MCF 10A (cell line): ENCODE data around the gene IL21R. TPM values are rescaled to one million over a fixed set of nuclear protein-coding genes. Genes with fewer than 3 reads are reported as not detected.

Experiments used
- BruUV-seq: library from RNA; stranded (reverse); fragments of 400-500 nt; replicated peaks from 2 replicates; lab custom pipeline; 2021; lab: Mats Ljungman, UMichigan
- CTCF ChIA-PET: fragments of 300-600 bp; sonication (Branson Sonifier 250); formaldehyde crosslinking; extraction: SDS; loops from one replicate; lab custom pipeline; 2021; ENCODE audit warnings: antibody characterized with exemption, inconsistent platforms; lab: Yijun Ruan, JAX
- POLR2A ChIA-PET: fragments of 300-600, 350-650 bp; sonication (Branson Sonifier 250); formaldehyde crosslinking; extraction: SDS; loops from one replicate; lab custom pipeline; 2020; ENCODE audit warnings: antibody characterized with exemption, inconsistent platforms; lab: Yijun Ruan, JAX
- DNase-seq: peaks from one replicate; pipeline ENCODE4 v3.0.0-alpha.2; 2018; ENCODE audit not compliant: unreplicated experiment
- H3K27ac Mint-ChIP-seq: one replicate; pipeline ENCODE4 v1.8.0; 2022; ENCODE audit warnings: mild to moderate bottlenecking, low read depth, mixed read lengths; ENCODE audit not compliant: unreplicated experiment
- H3K27me3 Mint-ChIP-seq: one replicate; pipeline ENCODE4 v1.8.0; 2022; ENCODE audit warnings: mixed read lengths; ENCODE audit not compliant: insufficient read depth, unreplicated experiment
- H3K36me3 Mint-ChIP-seq: one replicate; pipeline ENCODE4 v1.8.0; 2022; ENCODE audit warnings: mild to moderate bottlenecking, moderate library complexity, mixed read lengths; ENCODE audit not compliant: insufficient read depth, unreplicated experiment
- H3K4me1 Mint-ChIP-seq: one replicate; pipeline ENCODE4 v1.8.0; 2022; ENCODE audit warnings: mixed read lengths; ENCODE audit not compliant: insufficient read depth, unreplicated experiment
- H3K4me3 Mint-ChIP-seq: one replicate; pipeline ENCODE4 v1.8.0; 2022; ENCODE audit warnings: mild to moderate bottlenecking, moderate library complexity, mixed read lengths; ENCODE audit not compliant: unreplicated experiment
- H3K9me3 Mint-ChIP-seq: one replicate; pipeline ENCODE4 v1.8.0; 2022; ENCODE audit warnings: mixed read lengths; ENCODE audit not compliant: unreplicated experiment
- CTCF ChIP-seq: fragments of 200-600 bp; IDR thresholded peaks from one replicate; pipeline ENCODE4 v1.8.0; 2022; ENCODE audit warnings: antibody characterized with exemption, mild to moderate bottlenecking; ENCODE audit not compliant: unreplicated experiment
- intact Hi-C: fragments of 100-400 bp; cut with micrococcal nuclease; formaldehyde crosslinking; loops from 2 replicates; pipeline ENCODE4 v1.14.1; 2022
- total RNA-seq: library from RNA; stranded (reverse); gene quantifications from 2 replicates; pipeline ENCODE4 v1.2.3, GENCODE V29; 2022

Gene IL21R
- total RNA-seq, 1 experiment from 2014 or later = 0.21 TPM

- TF ChIP-seq CTCF = no peak
- ChIA-PET POLR2A (no interaction called here), CTCF (interaction anchor here (1.2 to 1.3 kb wide), 2 partner anchors 9 to 15 kb away, joined by 3 to 5 read pairs; no protein-coding TSS in a partner anchor)
- no peak overlapping the region for H3K4me3 Mint-ChIP-seq
- H3K36me3 Mint-ChIP-seq = no peaks in the 10 kb centered on the region
- H3K27ac Mint-ChIP-seq = no peak overlapping the region
- H3K27me3 Mint-ChIP-seq = no peaks in the 10 kb centered on the region
- no peaks in the 10 kb centered on the region for H3K9me3 Mint-ChIP-seq
- BruUV-seq = no TSS peak
- no peak for DNase-seq
- no peaks in the 10 kb centered on the region for H3K4me1 Mint-ChIP-seq
- intact Hi-C loops = no loop called here
Observed at GRCh38 chr16:27441998-27442397, 40.0 kb downstream of the IL21R start.

DNA sequence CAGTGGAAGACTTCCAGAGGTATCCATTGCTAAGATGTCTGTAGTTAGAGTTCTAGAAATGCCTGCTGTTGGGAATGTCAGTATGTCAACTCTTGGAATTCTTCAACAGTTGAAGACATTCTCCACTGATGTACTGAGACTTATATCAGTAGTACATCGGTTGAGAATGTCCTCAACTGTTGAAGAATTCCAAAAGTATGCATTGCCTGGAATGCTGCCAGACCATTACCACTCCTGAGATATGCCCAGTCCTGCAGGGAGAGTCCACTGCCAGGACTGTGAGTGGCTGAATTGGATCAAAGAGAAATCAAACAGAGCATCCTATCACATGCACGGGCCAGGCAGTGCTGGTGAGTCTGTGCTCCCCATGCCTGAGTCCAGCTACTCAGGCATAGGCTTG lies 42.0 kb downstream of the IL21R start:
- no peak for TF ChIP-seq CTCF
- CTCF ChIA-PET = interaction anchor here (0.5 to 1.6 kb wide), 4 partner anchors 12 to 288 kb away, joined by 3 to 6 read pairs (median 3); no protein-coding TSS in a partner anchor
- H3K27ac Mint-ChIP-seq = no peak overlapping the region
- no peaks in the 10 kb centered on the region for H3K27me3 Mint-ChIP-seq
- no peak for DNase-seq
- peaks cover 5% of the 10 kb centered on the region for H3K4me1 Mint-ChIP-seq
- intact Hi-C loops = no loop called here
- POLR2A ChIA-PET = no interaction called here
- no peaks in the 10 kb centered on the region for H3K36me3 Mint-ChIP-seq
- H3K9me3 Mint-ChIP-seq = no peaks in the 10 kb centered on the region
- BruUV-seq = no TSS peak
- H3K4me3 Mint-ChIP-seq = no peak overlapping the region

- no peak for TF ChIP-seq CTCF
- BruUV-seq = no TSS peak
- DNase-seq = no peak
- Mint-ChIP-seq H3K36me3 (no peaks in the 10 kb centered on the region), H3K27me3 (no peaks in the 10 kb centered on the region), H3K27ac (no peak overlapping the region), H3K4me3 (no peak overlapping the region), H3K4me1 (peaks cover 5% of the 10 kb centered on the region), H3K9me3 (no peaks in the 10 kb centered on the region)
- POLR2A ChIA-PET = no interaction called here
- intact Hi-C loops = no loop called here
- CTCF ChIA-PET = interaction anchor here (0.5 to 1.6 kb wide), 2 partner anchors 12 to 213 kb away, joined by 3 to 6 read pairs; no protein-coding TSS in a partner anchor
Observed at GRCh38 chr16:27444470-27444869, 42.5 kb downstream of the IL21R start.

DNA sequence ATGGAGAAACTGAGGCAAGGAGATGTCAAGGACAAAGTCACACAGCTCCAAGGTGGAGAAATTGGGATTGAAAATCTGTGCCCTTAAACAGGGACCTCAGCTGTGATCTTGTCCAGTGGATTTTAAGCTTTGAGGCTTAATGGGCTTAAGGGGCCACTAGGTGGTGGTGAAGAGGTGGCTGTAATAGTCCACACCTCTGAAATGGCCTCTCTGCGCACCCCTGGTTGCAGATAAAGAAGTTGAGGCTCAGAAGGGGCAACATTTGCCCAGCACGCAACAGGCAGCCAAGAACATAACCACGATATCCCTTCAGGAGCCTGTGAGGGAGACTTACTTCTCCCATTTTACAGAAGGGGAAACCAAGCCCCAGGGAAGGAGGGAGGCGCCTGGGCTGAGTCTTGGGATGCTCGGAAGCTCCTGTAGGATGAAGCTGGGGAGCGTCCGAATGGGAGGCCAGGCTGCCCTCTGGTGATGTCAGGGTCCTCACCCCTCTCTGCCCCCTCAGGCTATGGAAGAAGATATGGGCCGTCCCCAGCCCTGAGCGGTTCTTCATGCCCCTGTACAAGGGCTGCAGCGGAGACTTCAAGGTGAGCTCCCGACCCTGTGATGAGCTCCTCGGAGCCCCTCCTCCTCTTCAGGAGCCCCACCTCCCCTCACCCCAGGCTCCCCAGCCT lies 43.7 kb downstream of the IL21R start:
- POLR2A ChIA-PET = no interaction called here
- H3K27me3 Mint-ChIP-seq = no peaks in the 10 kb centered on the region
- DNase-seq = no peak

More for the DNA sequence above, 43.7 kb downstream of the IL21R start:
- BruUV-seq = no TSS peak
- H3K27ac Mint-ChIP-seq = no peak overlapping the region
- H3K4me3 Mint-ChIP-seq = no peak overlapping the region
- intact Hi-C loops = no loop called here
- no peaks in the 10 kb centered on the region for H3K36me3 Mint-ChIP-seq
- no peaks in the 10 kb centered on the region for H3K9me3 Mint-ChIP-seq
- CTCF ChIA-PET = interaction anchor here (0.5 to 2.3 kb wide), 3 partner anchors 11 to 1175 kb away, joined by 4 to 11 read pairs (median 6); no protein-coding TSS in a partner anchor
- no peak for TF ChIP-seq CTCF
- peaks cover 5% of the 10 kb centered on the region for H3K4me1 Mint-ChIP-seq
